BE2C (cell line): ENCODE results near the gene SERTAD2.

ENCODE experiments used
- DNase-seq: peaks from one replicate; pipeline ENCODE4 v3.0.0-alpha.2; 2020
- H3K27me3 ChIP-seq: fragments of 250-450 bp; sonication (Bioruptor Pico); 2 replicates; pipeline ENCODE4 v1.5.1; 2020; ENCODE audit warnings: mild to moderate bottlenecking
- H3K36me3 ChIP-seq: fragments of 250-450 bp; sonication (Bioruptor Pico); 2 replicates; pipeline ENCODE4 v1.5.1; 2020; ENCODE audit warnings: mild to moderate bottlenecking
- H3K4me1 ChIP-seq: fragments of 250-450 bp; sonication (Bioruptor Pico); 2 replicates; pipeline ENCODE4 v1.5.1; 2020
- H3K4me3 ChIP-seq: 2 replicates; pipeline ENCODE4 v1.5.1; 2011; ENCODE audit warnings: low read depth, low read length
- H3K9me3 ChIP-seq: fragments of 250-450 bp; sonication (Bioruptor Pico); 2 replicates; pipeline ENCODE4 v1.5.1; 2020
- TF ChIP-seq, protein P1 (sequence below): IDR thresholded peaks from 2 replicates; pipeline ENCODE4 v1.5.1; 2012; ENCODE audit warnings: mild to moderate bottlenecking, low read depth, low read length

The SERTAD2 gene

DNA sequence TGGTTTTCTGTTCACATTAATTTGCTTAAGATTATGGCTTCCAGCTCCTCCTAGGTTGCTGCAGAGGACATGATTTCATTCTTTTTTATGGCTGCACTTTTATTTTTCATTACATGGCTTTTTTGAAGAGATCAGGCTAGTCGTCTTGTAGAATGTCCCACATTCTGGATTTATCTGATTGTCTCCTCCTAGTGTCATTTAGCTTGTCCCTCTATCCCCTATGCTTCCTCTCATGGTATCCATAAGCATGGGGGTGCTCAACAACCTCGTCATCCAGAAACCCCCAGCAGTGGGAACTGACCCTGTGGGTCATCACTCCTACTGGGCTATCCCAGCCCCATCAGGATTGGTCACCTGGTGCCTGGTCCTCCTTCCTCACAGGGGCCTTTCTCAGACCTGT is 49.6 kb downstream of the SERTAD2 start:
- TF ChIP-seq, protein P1, sequence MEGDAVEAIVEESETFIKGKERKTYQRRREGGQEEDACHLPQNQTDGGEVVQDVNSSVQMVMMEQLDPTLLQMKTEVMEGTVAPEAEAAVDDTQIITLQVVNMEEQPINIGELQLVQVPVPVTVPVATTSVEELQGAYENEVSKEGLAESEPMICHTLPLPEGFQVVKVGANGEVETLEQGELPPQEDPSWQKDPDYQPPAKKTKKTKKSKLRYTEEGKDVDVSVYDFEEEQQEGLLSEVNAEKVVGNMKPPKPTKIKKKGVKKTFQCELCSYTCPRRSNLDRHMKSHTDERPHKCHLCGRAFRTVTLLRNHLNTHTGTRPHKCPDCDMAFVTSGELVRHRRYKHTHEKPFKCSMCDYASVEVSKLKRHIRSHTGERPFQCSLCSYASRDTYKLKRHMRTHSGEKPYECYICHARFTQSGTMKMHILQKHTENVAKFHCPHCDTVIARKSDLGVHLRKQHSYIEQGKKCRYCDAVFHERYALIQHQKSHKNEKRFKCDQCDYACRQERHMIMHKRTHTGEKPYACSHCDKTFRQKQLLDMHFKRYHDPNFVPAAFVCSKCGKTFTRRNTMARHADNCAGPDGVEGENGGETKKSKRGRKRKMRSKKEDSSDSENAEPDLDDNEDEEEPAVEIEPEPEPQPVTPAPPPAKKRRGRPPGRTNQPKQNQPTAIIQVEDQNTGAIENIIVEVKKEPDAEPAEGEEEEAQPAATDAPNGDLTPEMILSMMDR: no peak

DNA sequence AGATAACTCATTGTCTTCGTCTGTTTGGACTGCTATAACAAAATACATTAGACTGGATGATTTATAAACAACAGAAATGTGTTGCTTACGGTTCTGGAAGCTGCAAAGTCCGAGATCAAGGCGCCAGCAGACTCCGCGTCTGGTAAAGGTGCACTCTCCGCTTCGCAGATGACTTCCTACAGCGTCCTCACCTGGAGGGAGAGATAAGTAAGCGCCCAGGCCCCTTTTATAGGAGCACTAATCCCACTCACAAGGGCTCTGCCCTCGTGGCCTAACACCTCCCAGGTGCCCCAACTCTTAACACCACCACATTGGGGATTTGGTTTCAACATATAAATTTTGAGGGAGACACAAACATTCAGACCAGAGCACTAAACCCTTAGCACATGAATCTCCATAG is 51.3 kb downstream of the SERTAD2 start:
- H3K36me3 ChIP-seq: no peaks in the 10 kb centered on the region
- TF ChIP-seq, protein P1: no peak
- no peak overlapping the region for H3K4me3 ChIP-seq
- no peaks in the 10 kb centered on the region for H3K27me3 ChIP-seq
- H3K4me1 ChIP-seq: no peaks in the 10 kb centered on the region
- DNase-seq: no peak
- no peaks in the 10 kb centered on the region for H3K9me3 ChIP-seq

More for the DNA sequence above, 49.6 kb downstream of the SERTAD2 start:
- no peaks in the 10 kb centered on the region for H3K36me3 ChIP-seq
- no peaks in the 10 kb centered on the region for H3K4me1 ChIP-seq
- no peaks in the 10 kb centered on the region for H3K9me3 ChIP-seq
- no peaks in the 10 kb centered on the region for H3K27me3 ChIP-seq
- H3K4me3 ChIP-seq: no peak overlapping the region
- DNase-seq: no peak

DNA sequence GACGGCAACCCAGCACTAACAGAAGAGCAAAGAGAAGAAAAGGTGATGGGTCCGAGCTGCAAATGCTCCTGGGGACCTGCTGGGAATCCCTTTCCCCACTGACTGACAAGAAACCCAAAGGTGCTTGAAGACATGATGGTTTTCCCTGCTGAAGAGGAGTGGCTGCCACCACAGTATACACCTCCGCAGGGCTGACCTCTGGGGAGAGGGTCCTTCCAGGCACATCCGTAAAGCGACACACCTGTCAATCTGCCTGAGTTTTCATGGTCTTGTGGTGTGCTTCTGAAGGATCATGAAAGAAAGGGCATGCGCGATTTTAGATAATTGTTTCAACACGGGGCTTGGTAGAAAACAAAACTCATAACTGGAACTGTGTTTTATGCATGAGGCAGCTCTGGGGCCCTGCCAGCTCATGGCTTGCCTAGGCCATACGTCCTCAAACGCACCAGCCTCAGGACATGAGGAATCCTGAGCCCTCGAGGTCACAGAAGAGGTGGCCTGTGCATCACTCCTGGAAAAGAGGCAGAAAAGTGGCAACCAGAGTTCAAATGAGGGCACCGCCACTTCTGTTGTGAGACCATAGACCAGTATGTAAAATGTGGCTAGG is 51.8 kb downstream of the SERTAD2 start:
- no peaks in the 10 kb centered on the region for H3K27me3 ChIP-seq
- no peak overlapping the region for H3K4me3 ChIP-seq
- no peaks in the 10 kb centered on the region for H3K36me3 ChIP-seq
- no peaks in the 10 kb centered on the region for H3K9me3 ChIP-seq
- DNase-seq: no peak
- no peaks in the 10 kb centered on the region for H3K4me1 ChIP-seq
- TF ChIP-seq, protein P1: no peak

DNA sequence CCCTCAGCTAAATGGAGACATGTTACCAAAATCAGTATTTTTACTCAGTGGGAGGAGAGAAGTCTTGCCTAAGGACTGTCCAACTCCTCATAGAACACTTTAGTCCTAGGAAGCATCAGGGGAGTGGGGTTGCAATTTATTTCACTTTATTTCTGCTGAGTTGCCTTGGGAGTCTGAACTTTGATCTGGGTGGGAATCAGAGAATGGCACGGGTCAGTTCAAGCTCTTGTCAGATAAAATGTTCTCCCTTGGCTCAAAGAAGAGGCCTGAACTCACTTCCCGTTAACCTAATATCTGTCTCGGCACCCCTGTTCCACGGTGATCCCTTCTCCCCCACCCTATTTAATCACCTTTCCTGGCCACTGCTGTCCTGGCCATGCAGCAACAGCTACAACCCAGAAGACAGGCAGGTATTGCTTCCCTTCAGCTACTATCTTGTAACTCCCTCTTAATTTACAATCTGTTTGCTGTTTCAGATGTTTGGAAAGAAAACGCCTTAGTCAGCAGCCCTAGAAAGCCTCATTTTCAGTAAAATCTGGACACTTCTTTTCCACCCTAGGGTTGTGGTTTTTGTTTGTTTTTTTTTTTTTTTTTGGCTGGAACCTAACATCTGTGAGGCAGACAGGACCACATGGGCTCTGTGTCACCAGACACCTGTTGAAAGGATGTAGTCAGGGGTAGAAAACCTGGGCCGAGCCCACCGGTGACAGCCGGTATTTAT is 52.5 kb downstream of the SERTAD2 start:
- H3K36me3 ChIP-seq: no peaks in the 10 kb centered on the region
- H3K4me1 ChIP-seq: no peaks in the 10 kb centered on the region
- H3K4me3 ChIP-seq: no peak overlapping the region
- no peak for DNase-seq
- TF ChIP-seq, protein P1: no peak
- H3K27me3 ChIP-seq: no peaks in the 10 kb centered on the region
- H3K9me3 ChIP-seq: no peaks in the 10 kb centered on the region

DNA sequence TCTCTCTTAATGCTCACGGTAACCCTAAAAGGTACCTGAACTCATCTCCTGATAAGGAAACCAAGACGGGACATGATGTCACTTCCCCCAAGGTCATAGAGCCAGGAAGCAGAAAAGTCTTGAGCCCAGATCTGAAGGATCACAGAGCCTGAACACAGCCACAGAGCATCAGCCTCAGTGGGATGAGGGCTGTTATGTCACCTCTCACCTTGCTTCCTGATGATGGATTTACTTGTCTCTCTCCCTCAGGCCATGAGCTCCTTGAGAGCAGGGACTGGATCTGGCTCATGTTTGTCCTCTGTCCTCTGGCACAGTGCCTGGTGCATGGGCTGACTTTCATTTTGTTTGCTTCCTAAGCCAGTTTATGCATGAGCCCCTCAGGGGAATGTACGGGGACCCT is 54.2 kb downstream of the SERTAD2 start:
- Histone ChIP-seq H3K4me3 (no peak overlapping the region), H3K9me3 (no peaks in the 10 kb centered on the region), H3K27me3 (no peaks in the 10 kb centered on the region), H3K36me3 (no peaks in the 10 kb centered on the region), H3K4me1 (no peaks in the 10 kb centered on the region)
- peak; percentile 44 for DNase-seq
- TF ChIP-seq, protein P1: no peak

DNA sequence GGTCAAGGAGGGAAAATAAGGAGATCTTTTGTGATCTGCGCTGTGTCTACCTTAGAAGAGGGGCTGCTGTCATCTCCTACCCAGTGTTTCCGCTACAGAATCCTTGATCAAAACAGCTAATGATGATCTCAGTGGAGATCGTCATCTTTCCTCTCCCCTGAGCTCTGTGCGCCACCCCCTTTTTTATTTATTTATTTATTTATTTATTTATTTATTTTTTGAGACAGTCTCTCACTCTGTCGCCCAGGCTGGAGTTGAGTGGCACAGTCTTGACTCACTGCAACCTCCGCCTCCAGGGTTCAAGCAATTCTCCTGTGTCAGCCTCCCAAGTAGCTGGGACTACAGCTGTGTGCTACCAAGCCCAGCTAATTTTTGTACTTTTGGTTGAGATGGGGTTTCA is 55.5 kb downstream of the SERTAD2 start:
- DNase-seq: no peak
- no peaks in the 10 kb centered on the region for H3K36me3 ChIP-seq
- H3K4me1 ChIP-seq: no peaks in the 10 kb centered on the region
- TF ChIP-seq, protein P1: no peak
- H3K9me3 ChIP-seq: no peaks in the 10 kb centered on the region
- no peak overlapping the region for H3K4me3 ChIP-seq
- H3K27me3 ChIP-seq: no peaks in the 10 kb centered on the region
